K562 (cell line): ENCODE results near the gene RYR1. TPM values are rescaled to one million over a fixed set of nuclear protein-coding genes. Genes with fewer than 3 reads are reported as not detected.
A peak's percentile ranks its signal among the peaks of the same experiment; 100 is the strongest.

Experiments
- CEBPG ChIP-seq, 3 experiments: fragments of 200-800 bp in 1 of 3; sonication (Bioruptor generic) in 1 of 3; sonication (generic) in 1 of 3; formaldehyde crosslinking in 1 of 3; IDR thresholded peaks in 2 of 3; conservative IDR thresholded peaks in 1 of 3; 2 replicates each; pipeline versions ENCODE4 v1.6.1 to v1.8.0; 2016 to 2022; ENCODE audit warnings: missing compliant biosample characterization in 2 of 3, missing genetic modification characterization in 2 of 3, mild to moderate bottlenecking in 1 of 3, missing genetic modification reagents in 1 of 3
- MXI1 ChIP-seq: IDR thresholded peaks from 2 replicates; pipeline ENCODE4 v1.6.1; 2011; ENCODE audit warnings: low read depth, mild to moderate bottlenecking, improper control_type of control experiment, low read length
- NCOA1 ChIP-seq: fragments of 450-650 bp; IDR thresholded peaks from 2 replicates; pipeline ENCODE4 v1.6.1; 2016; ENCODE audit warnings: low read depth
- NR2F6 ChIP-seq: fragments of 450-650 bp; formaldehyde crosslinking; IDR thresholded peaks from 2 replicates; pipeline ENCODE4 v1.4.0; 2020; ENCODE audit warnings: mild to moderate bottlenecking
- SMARCA4 ChIP-seq: fragments of 450-650 bp; IDR thresholded peaks from 2 replicates; pipeline ENCODE4 v1.6.1; 2016
- ZNF668 ChIP-seq: fragments of 250-450 bp; sonication (Bioruptor Pico); IDR thresholded peaks from 2 replicates; pipeline ENCODE4 v1.8.0; 2022; ENCODE audit warnings: mild to moderate bottlenecking, inconsistent platforms
- polyA plus RNA-seq, 8 experiments: library from polyadenylated mRNA; depleted of rRNA in 4 of 8; stranded (reverse) in 5 of 8; unstranded in 3 of 8; fragments of >200 nt; fragmentation: Nextera tagmentation in 2 of 8; fragmentation: Illumina TruSeq in 1 of 8; extraction: Ambion mirVana in 2 of 8; extraction: Trizol in 1 of 8; gene quantifications; 2 replicates each; pipeline versions ENCODE4 v1.2.1 to v1.2.3, GENCODE V29; 2011 to 2014; ENCODE audit warnings: inconsistent platforms in 1 of 8, missing spikeins in 1 of 8
- total RNA-seq, 7 experiments: library from RNA; depleted of rRNA in 6 of 7; stranded (reverse); fragments of >200 nt in 6 of 7; fragmentation: Illumina TruSeq in 2 of 7; extraction: Trizol in 2 of 7; gene quantifications; 2 replicates each; pipeline versions ENCODE4 v1.2.1 to v1.2.3, GENCODE V29; 2011 to 2021; ENCODE audit warnings: low replicate concordance in 1 of 7
- TF ChIP-seq, protein P1 (sequence below): fragments of 250-450 bp; sonication (Bioruptor Pico); IDR thresholded peaks from 2 replicates; pipeline ENCODE4 v1.5.0; 2021
- TF ChIP-seq, protein P2 (sequence below), 3 experiments: fragments of 200-800 bp in 1 of 3; sonication (Bioruptor generic) in 1 of 3; sonication (generic) in 1 of 3; formaldehyde crosslinking in 1 of 3; IDR thresholded peaks; 2 replicates each; pipeline versions ENCODE4 v1.6.1 to v1.8.0; 2016 to 2022; ENCODE audit warnings: mild to moderate bottlenecking in 2 of 3, missing compliant biosample characterization in 2 of 3, missing genetic modification characterization in 2 of 3, missing genetic modification reagents in 1 of 3
- TF ChIP-seq, protein P3 (sequence below): fragments of 250-450 bp; sonication (Bioruptor Pico); IDR thresholded peaks from 2 replicates; pipeline ENCODE4 v1.9.0; 2021; ENCODE audit warnings: mild to moderate bottlenecking
- TF ChIP-seq, protein P4 (sequence below): sonication (generic); formaldehyde crosslinking; IDR thresholded peaks from 2 replicates; pipeline ENCODE4 v1.8.0; 2023; ENCODE audit warnings: mild to moderate bottlenecking, missing genetic modification reagents
- TF ChIP-seq, protein P5 (sequence below): sonication (generic); formaldehyde crosslinking; IDR thresholded peaks from 2 replicates; pipeline ENCODE4 v1.9.0; 2022; ENCODE audit warnings: mild to moderate bottlenecking, missing genetic modification reagents
- TF ChIP-seq, protein P6 (sequence below): sonication (generic); formaldehyde crosslinking; IDR thresholded peaks from 2 replicates; pipeline ENCODE4 v1.8.0; 2023; ENCODE audit warnings: missing genetic modification reagents, mild to moderate bottlenecking, borderline replicate concordance

The RYR1 gene
- total and polyA plus RNA-seq, 9 of the 15 experiments (the other 6 are each of a cell fraction or from before 2014, with no cell fraction given), result 0.11 to 7.4 (median 3.7) TPM

DNA sequence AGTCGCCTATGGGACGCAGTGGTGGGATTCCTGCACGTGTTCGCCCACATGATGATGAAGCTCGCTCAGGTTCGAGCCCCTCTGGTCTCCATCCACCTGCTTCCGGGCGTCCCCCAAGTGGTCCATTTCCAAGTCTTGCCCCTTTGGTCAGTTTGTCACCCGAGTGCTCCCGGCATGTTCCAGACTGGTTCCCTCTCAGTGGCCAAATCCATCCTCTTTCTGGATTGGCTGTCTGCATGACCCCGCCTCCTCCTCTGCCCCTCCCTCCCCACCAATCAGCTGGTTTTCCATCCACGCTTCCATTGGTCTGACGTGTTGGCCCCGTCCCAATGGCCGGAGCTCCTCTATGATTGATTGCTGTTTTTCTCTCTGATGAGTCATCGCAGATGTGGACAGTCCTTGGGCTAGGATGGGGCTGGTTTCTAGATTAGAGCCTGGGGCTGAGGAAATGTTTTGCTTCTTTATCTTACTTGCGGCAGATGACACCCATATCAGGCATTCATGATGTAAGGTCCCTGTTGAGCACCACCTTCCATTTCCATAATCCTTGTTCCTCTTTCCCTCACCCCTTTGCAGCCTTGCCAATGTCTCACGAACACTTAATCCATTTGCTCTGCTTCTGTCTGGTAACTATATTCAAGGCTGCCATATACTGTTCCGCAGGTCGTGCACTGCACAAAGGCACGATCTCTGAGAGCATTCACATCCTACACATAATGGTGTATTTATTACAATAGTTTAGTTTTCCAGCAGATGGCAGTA is 110.5 kb downstream of the RYR1 start (continued):
- TF ChIP-seq, protein P1, sequence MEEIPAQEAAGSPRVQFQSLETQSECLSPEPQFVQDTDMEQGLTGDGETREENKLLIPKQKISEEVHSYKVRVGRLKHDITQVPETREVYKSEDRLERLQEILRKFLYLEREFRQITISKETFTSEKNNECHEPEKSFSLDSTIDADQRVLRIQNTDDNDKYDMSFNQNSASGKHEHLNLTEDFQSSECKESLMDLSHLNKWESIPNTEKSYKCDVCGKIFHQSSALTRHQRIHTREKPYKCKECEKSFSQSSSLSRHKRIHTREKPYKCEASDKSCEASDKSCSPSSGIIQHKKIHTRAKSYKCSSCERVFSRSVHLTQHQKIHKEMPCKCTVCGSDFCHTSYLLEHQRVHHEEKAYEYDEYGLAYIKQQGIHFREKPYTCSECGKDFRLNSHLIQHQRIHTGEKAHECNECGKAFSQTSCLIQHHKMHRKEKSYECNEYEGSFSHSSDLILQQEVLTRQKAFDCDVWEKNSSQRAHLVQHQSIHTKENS (CRISPR knock-in tag), result no peak
- no peak for TF ChIP-seq ZNF668 (CRISPR knock-in tag)
- TF ChIP-seq, protein P2, sequence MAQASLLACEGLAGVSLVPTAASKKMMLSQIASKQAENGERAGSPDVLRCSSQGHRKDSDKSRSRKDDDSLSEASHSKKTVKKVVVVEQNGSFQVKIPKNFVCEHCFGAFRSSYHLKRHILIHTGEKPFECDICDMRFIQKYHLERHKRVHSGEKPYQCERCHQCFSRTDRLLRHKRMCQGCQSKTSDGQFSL (CRISPR knock-in tag; IDR thresholded peaks at IDR 0.05), result no peak; the same call in 1 of the 2 replicates
- TF ChIP-seq, protein P2 (tag; IDR thresholded peaks at IDR 0.05), result peak in 1 of 2 experiments; percentile 25; a peak in 1 of 4 replicates
- TF ChIP-seq, protein P3, sequence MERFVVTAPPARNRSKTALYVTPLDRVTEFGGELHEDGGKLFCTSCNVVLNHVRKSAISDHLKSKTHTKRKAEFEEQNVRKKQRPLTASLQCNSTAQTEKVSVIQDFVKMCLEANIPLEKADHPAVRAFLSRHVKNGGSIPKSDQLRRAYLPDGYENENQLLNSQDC (CRISPR knock-in tag), result no peak
- TF ChIP-seq NCOA1, result peak; percentile 82; the same call in 1 of the 2 replicates
- TF ChIP-seq, protein P4, sequence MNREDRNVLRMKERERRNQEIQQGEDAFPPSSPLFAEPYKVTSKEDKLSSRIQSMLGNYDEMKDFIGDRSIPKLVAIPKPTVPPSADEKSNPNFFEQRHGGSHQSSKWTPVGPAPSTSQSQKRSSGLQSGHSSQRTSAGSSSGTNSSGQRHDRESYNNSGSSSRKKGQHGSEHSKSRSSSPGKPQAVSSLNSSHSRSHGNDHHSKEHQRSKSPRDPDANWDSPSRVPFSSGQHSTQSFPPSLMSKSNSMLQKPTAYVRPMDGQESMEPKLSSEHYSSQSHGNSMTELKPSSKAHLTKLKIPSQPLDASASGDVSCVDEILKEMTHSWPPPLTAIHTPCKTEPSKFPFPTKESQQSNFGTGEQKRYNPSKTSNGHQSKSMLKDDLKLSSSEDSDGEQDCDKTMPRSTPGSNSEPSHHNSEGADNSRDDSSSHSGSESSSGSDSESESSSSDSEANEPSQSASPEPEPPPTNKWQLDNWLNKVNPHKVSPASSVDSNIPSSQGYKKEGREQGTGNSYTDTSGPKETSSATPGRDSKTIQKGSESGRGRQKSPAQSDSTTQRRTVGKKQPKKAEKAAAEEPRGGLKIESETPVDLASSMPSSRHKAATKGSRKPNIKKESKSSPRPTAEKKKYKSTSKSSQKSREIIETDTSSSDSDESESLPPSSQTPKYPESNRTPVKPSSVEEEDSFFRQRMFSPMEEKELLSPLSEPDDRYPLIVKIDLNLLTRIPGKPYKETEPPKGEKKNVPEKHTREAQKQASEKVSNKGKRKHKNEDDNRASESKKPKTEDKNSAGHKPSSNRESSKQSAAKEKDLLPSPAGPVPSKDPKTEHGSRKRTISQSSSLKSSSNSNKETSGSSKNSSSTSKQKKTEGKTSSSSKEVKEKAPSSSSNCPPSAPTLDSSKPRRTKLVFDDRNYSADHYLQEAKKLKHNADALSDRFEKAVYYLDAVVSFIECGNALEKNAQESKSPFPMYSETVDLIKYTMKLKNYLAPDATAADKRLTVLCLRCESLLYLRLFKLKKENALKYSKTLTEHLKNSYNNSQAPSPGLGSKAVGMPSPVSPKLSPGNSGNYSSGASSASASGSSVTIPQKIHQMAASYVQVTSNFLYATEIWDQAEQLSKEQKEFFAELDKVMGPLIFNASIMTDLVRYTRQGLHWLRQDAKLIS (CRISPR knock-in tag), result 0 out of 2 replicates have a peak, but pooled peaks have one; percentile 74
- TF ChIP-seq CEBPG (CRISPR knock-in tag; IDR thresholded peaks at IDR 0.05), result peak; percentile 88
- peak; percentile 85 to 88 for TF ChIP-seq CEBPG (tag; conservative IDR thresholded peaks at IDR 0.05 in 1 of 2, IDR thresholded peaks at IDR 0.05 in 1 of 2)
- no peak for TF ChIP-seq NR2F6
- TF ChIP-seq MXI1, result no peak; the same call in 1 of the 2 replicates
- TF ChIP-seq, protein P5, sequence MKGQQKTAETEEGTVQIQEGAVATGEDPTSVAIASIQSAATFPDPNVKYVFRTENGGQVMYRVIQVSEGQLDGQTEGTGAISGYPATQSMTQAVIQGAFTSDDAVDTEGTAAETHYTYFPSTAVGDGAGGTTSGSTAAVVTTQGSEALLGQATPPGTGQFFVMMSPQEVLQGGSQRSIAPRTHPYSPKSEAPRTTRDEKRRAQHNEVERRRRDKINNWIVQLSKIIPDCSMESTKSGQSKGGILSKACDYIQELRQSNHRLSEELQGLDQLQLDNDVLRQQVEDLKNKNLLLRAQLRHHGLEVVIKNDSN (CRISPR knock-in tag), result peak; percentile 69
- peak; percentile 99 for TF ChIP-seq SMARCA4
- TF ChIP-seq, protein P6, sequence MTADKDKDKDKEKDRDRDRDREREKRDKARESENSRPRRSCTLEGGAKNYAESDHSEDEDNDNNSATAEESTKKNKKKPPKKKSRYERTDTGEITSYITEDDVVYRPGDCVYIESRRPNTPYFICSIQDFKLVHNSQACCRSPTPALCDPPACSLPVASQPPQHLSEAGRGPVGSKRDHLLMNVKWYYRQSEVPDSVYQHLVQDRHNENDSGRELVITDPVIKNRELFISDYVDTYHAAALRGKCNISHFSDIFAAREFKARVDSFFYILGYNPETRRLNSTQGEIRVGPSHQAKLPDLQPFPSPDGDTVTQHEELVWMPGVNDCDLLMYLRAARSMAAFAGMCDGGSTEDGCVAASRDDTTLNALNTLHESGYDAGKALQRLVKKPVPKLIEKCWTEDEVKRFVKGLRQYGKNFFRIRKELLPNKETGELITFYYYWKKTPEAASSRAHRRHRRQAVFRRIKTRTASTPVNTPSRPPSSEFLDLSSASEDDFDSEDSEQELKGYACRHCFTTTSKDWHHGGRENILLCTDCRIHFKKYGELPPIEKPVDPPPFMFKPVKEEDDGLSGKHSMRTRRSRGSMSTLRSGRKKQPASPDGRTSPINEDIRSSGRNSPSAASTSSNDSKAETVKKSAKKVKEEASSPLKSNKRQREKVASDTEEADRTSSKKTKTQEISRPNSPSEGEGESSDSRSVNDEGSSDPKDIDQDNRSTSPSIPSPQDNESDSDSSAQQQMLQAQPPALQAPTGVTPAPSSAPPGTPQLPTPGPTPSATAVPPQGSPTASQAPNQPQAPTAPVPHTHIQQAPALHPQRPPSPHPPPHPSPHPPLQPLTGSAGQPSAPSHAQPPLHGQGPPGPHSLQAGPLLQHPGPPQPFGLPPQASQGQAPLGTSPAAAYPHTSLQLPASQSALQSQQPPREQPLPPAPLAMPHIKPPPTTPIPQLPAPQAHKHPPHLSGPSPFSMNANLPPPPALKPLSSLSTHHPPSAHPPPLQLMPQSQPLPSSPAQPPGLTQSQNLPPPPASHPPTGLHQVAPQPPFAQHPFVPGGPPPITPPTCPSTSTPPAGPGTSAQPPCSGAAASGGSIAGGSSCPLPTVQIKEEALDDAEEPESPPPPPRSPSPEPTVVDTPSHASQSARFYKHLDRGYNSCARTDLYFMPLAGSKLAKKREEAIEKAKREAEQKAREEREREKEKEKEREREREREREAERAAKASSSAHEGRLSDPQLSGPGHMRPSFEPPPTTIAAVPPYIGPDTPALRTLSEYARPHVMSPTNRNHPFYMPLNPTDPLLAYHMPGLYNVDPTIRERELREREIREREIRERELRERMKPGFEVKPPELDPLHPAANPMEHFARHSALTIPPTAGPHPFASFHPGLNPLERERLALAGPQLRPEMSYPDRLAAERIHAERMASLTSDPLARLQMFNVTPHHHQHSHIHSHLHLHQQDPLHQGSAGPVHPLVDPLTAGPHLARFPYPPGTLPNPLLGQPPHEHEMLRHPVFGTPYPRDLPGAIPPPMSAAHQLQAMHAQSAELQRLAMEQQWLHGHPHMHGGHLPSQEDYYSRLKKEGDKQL, result no peak
